Omental fat pad (tissue), 4 donors: Measurements from ENCODE around the gene RFT1. TPM values are rescaled to one million over a fixed set of nuclear protein-coding genes. Genes with fewer than 3 reads are reported as not detected.

ENCODE experiments used
- ATAC-seq: fragments of 150-250 bp; one replicate; pipeline ENCODE4 v1.9.1; 2016; ENCODE audit warnings: mild to moderate bottlenecking, moderate library complexity; ENCODE audit not compliant: low FRiP score
- DNase-seq: peaks from one replicate; pipeline ENCODE4 v3.0.0-alpha.2; 2019; ENCODE audit warnings: low spot score
- total RNA-seq, 4 donors: library from RNA; depleted of rRNA; stranded (reverse); fragments of >200 nt; gene quantifications; one replicate each; pipeline ENCODE4 v1.1.0, GENCODE V29; 2016
- TF ChIP-seq, protein P1 (sequence below), 3 donors: fragments of 450-650 bp; IDR thresholded peaks; one replicate each; pipeline ENCODE4 v1.5.1; 2016 to 2017; ENCODE audit warnings: antibody characterized with exemption in 3 of 3, mild to moderate bottlenecking in 3 of 3, moderate library complexity in 2 of 3

RFT1 gene
- total RNA-seq, 4 donors from 2014 or later: 9.1 to 14.0 (median 10.5) TPM

DNA sequence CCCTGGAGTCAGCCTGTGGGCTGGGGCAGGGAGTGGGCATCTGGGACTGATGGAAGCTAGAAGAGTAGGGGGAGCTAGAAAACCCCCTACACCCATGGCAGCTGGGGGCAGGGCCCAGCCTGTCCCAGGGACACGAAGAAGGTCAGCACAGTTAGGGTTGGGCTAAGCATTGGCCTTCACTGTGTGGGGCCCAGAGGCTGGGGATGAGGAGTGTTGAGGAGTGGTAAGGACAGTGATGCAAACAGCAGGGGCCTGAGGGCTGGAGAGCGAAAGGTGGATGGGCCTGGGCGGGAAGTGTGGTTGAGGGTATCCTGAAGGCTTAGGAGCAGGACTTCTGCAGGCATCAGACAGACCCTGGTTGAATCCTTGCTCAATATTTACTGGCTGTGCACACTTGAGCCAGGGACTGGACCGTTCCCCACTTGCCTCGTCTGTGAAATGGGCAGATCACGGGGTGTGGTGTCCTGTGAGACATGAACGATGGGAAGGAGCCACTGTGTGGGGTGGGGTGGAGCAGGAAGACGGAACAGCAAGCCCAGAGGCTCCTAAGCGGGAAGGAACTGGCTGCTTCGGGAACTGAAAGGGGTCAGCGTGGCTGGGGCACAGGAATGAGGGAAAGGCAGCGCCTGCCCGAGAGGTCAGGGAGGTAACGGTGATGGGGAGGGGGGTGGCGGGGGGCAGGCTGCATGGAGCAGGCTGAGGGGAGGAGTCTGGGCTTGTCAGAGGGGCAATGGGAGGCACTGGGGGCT lies 38.1 kb upstream of the RFT1 start:
- ATAC-seq: no peak
- no peak for DNase-seq
- TF ChIP-seq, protein P1, sequence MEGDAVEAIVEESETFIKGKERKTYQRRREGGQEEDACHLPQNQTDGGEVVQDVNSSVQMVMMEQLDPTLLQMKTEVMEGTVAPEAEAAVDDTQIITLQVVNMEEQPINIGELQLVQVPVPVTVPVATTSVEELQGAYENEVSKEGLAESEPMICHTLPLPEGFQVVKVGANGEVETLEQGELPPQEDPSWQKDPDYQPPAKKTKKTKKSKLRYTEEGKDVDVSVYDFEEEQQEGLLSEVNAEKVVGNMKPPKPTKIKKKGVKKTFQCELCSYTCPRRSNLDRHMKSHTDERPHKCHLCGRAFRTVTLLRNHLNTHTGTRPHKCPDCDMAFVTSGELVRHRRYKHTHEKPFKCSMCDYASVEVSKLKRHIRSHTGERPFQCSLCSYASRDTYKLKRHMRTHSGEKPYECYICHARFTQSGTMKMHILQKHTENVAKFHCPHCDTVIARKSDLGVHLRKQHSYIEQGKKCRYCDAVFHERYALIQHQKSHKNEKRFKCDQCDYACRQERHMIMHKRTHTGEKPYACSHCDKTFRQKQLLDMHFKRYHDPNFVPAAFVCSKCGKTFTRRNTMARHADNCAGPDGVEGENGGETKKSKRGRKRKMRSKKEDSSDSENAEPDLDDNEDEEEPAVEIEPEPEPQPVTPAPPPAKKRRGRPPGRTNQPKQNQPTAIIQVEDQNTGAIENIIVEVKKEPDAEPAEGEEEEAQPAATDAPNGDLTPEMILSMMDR (IDR thresholded peaks at IDR 0.05): no peak

DNA sequence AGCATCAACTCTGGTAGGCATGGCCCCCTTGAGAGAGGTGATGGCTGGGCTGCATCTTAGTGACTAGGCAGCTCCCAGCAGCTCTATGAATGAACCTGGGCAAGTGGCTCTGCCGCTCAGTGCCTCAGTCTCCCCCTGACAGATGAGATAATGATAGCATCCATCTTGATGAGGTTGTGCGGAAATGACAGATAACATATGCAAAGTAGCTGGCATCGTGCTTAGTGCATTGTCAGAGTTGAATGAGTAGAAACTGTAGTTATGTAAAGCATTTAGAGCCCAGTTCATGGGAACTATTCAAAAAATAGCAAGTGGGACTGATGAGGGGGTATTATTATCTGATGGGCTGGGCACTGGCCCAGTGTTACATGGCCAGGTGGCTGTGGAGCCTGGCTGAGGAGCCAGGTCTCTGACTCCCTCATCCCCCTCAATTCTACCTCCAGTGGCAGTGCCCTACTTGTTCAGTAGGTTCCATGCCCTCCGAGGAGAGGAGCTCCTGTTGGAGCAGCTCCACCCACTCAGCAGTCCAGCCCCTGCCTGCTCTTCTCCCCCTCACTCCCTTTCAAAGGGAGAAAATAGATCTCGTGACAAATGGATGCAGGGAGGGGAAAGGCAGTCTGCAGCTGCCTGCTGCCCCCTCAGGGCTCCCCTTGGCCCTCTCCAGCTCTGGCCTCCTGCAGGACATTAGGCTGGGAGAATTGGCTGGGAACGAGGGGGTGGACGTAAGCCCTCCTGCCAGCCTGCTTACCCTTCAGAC lies 37.4 kb upstream of the RFT1 start:
- ATAC-seq: no peak
- TF ChIP-seq, protein P1 (IDR thresholded peaks at IDR 0.05): no peak
- no peak for DNase-seq

GRCh38 chr3:53166781-53167291 lies 36.6 kb upstream of the RFT1 start:
- ATAC-seq (no peak), DNase-seq (no peak)
- TF ChIP-seq, protein P1 (IDR thresholded peaks at IDR 0.05): no peak

DNA sequence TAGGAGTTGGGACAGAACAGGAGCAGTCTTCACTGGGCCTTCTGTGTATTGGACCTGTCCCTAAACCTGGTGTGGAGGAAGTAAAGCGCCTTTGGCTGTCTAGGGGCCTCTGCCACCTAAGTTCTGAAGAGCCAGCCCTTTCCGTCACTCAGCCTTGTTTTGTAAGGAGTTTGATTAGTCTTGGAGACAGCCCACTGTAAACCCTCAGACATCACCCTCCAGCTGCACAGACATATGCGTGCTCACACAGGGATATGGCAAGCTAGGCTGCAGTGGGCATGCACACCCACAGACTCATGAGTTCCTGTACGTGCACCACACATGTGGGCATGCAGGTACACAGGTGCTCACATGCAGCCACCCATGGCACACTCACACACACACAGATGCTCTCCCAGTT lies 36.0 kb upstream of the RFT1 start:
- DNase-seq (no peak), ATAC-seq (no peak)
- TF ChIP-seq, protein P1 (IDR thresholded peaks at IDR 0.05): no peak

GRCh38 chr3:53164911-53165310 lies 34.7 kb upstream of the RFT1 start:
- ATAC-seq (no peak), DNase-seq (no peak)
- TF ChIP-seq, protein P1 (IDR thresholded peaks at IDR 0.05): no peak

GRCh38 chr3:53163444-53164387 lies 33.5 kb upstream of the RFT1 start:
- DNase-seq (no peak), ATAC-seq (no peak)
- TF ChIP-seq, protein P1 (IDR thresholded peaks at IDR 0.05): no peak
